Fibroblast of lung (primary cell): ENCODE results near the gene SCLT1. TPM values are rescaled to one million over a fixed set of nuclear protein-coding genes. Genes with fewer than 3 reads are reported as not detected.

Experiments
- DNase-seq, 2 donors: peaks; one replicate each; pipeline versions ENCODE4 v3.0.0 to v3.0.0-alpha.2; 2010; ENCODE audit warnings: low read depth in 2 of 2
- H2AFZ ChIP-seq: 2 replicates; pipeline ENCODE4 v1.5.1; 2012; ENCODE audit warnings: low read length, control low read depth, inconsistent platforms
- H3K27ac ChIP-seq: 2 replicates; pipeline ENCODE4 v1.5.1; 2011; ENCODE audit warnings: low read length, control low read depth; ENCODE audit not compliant: insufficient read depth
- H3K27me3 ChIP-seq: 2 replicates; pipeline ENCODE4 v1.5.1; 2011; ENCODE audit warnings: mild to moderate bottlenecking, low read length; ENCODE audit not compliant: control insufficient read depth, insufficient read depth
- H3K36me3 ChIP-seq: 2 replicates; pipeline ENCODE4 v1.5.1; 2011; ENCODE audit warnings: low read length; ENCODE audit not compliant: control insufficient read depth, insufficient read depth
- H3K4me1 ChIP-seq: 2 replicates; pipeline ENCODE4 v1.5.1; 2011; ENCODE audit warnings: low read length; ENCODE audit not compliant: control insufficient read depth, insufficient read depth; ENCODE audit errors: extremely low read depth
- H3K4me2 ChIP-seq: 2 replicates; pipeline ENCODE4 v1.5.1; 2011; ENCODE audit warnings: low read length, control low read depth; ENCODE audit not compliant: insufficient read depth; ENCODE audit errors: extremely low read depth
- H3K4me3 ChIP-seq, 4 experiments: fragments of 200-600 bp in 1 of 4; sonication (generic) in 1 of 4; replicated peaks in 1 of 4; 2 replicates each; pipeline ENCODE4 v1.5.1; 2011 to 2016; ENCODE audit warnings: low read length in 4 of 4, low read depth in 3 of 4, mild to moderate bottlenecking in 3 of 4, control low read depth in 2 of 4, inconsistent platforms in 1 of 4, mixed read lengths in 1 of 4; ENCODE audit not compliant: insufficient read depth in 1 of 4; ENCODE audit errors: control extremely low read depth in 1 of 4
- H3K79me2 ChIP-seq: 2 replicates; pipeline ENCODE4 v1.5.1; 2012; ENCODE audit warnings: mild to moderate bottlenecking, low read length, inconsistent platforms; ENCODE audit not compliant: control insufficient read depth, insufficient read depth
- H3K9ac ChIP-seq: 2 replicates; pipeline ENCODE4 v1.5.1; 2011; ENCODE audit warnings: mild to moderate bottlenecking, low read length, control low read depth; ENCODE audit not compliant: insufficient read depth
- H3K9me3 ChIP-seq: 2 replicates; pipeline ENCODE4 v1.5.1; 2012; ENCODE audit warnings: low read depth, low read length; ENCODE audit not compliant: control insufficient read depth, insufficient read depth
- H4K20me1 ChIP-seq: 2 replicates; pipeline ENCODE4 v1.5.1; 2011; ENCODE audit warnings: low read length; ENCODE audit not compliant: control insufficient read depth, insufficient read depth; ENCODE audit errors: extremely low read depth
- EZH2 ChIP-seq: IDR thresholded peaks from 2 replicates; pipeline ENCODE4 v1.5.1; 2012; ENCODE audit warnings: low read length, control low read depth, mild to moderate bottlenecking; ENCODE audit errors: missing control alignments
- polyA plus RNA-seq, 2 donors: library from polyadenylated mRNA; depleted of rRNA in 1 of 2; stranded (reverse) in 1 of 2; unstranded in 1 of 2; fragments of >200 nt; gene quantifications; 2 replicates each; pipeline ENCODE4 v1.2.1, GENCODE V29; 2011 to 2012; ENCODE audit warnings: missing spikeins in 1 of 2
- total RNA-seq: library from RNA; depleted of rRNA; stranded (reverse); fragments of >200 nt; gene quantifications from 2 replicates; pipeline ENCODE4 v1.2.1, GENCODE V29; 2014
- TF ChIP-seq, protein P1 (sequence below), 2 donors: IDR thresholded peaks in 1 of 2; conservative IDR thresholded peaks in 1 of 2; 1 replicate in 1 of 2; 2 replicates in 1 of 2; pipeline ENCODE4 v1.5.1; 2011 to 2012; ENCODE audit warnings: low read length in 2 of 2, control low read depth in 1 of 2, inconsistent platforms in 1 of 2, low read depth in 1 of 2, mild to moderate bottlenecking in 1 of 2

SCLT1 gene
- total and polyA plus RNA-seq, 2 donors (not counting 1 experiment from before 2014, with no cell fraction given), result 8.8 to 16.2 TPM

DNA sequence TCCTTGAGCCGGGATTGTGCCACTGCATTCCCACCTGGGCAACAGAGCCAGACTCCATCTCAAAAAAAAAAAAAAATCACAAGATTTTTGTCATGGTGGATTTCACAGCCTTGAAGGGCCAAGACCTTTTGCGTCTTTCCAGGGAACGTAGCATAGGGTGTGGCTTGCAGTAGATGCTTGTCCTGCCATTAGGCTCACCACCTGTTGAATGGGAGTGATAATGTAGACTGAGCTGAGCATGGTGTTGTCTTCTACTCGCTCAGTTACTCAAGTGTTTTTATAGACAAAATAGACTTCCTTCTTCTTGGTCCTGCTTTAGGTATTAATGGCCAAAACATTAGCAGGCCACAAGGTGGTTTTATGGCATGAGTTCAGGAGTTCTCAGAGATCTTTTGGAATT is 243.1 kb downstream of the SCLT1 start:
- Histone ChIP-seq H3K36me3 (peaks cover 40% of the 10 kb centered on the region), H3K4me2 (no peak overlapping the region), H3K9me3 (no peaks in the 10 kb centered on the region), H3K4me1 (peaks cover 5% of the 10 kb centered on the region), H3K27me3 (no peaks in the 10 kb centered on the region), H3K27ac (no peak overlapping the region), H3K4me3 (no peak overlapping the region), H3K79me2 (peaks cover 27% of the 10 kb centered on the region), H4K20me1 (no peaks in the 10 kb centered on the region), H2AFZ (no peak overlapping the region), H3K9ac (no peak overlapping the region)
- DNase-seq, result no peak
- TF ChIP-seq EZH2, result no peak
- TF ChIP-seq, protein P1, sequence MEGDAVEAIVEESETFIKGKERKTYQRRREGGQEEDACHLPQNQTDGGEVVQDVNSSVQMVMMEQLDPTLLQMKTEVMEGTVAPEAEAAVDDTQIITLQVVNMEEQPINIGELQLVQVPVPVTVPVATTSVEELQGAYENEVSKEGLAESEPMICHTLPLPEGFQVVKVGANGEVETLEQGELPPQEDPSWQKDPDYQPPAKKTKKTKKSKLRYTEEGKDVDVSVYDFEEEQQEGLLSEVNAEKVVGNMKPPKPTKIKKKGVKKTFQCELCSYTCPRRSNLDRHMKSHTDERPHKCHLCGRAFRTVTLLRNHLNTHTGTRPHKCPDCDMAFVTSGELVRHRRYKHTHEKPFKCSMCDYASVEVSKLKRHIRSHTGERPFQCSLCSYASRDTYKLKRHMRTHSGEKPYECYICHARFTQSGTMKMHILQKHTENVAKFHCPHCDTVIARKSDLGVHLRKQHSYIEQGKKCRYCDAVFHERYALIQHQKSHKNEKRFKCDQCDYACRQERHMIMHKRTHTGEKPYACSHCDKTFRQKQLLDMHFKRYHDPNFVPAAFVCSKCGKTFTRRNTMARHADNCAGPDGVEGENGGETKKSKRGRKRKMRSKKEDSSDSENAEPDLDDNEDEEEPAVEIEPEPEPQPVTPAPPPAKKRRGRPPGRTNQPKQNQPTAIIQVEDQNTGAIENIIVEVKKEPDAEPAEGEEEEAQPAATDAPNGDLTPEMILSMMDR (conservative IDR thresholded peaks at IDR 0.05 in 1 of 2, IDR thresholded peaks at IDR 0.05 in 1 of 2; ENCODE audit: low read depth in 1 of 2, low read length in 2 of 2), result no peak

DNA sequence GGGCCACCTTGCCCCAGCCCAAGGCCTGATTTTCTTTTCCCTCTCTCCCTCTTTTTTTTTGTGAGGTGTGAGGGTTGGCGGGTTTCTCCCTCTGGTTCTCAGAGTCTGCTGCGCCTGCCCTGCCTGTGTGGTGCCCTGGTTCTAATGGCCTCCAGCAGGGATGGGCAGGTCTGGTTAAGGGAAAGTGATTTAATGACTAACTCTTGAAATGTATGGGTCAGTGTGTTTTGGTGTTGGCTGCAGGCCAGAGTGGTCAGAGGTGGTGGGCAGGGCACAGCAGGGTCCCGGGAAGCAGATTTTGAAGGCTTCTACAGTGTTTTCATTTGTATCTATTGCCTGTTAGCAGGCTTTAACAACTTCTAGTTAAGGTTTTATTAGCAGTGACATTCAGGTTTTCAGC is 244.9 kb downstream of the SCLT1 start:
- Histone ChIP-seq H2AFZ (no peak overlapping the region), H3K4me3 (no peak overlapping the region), H4K20me1 (no peaks in the 10 kb centered on the region), H3K27ac (no peak overlapping the region), H3K9me3 (no peaks in the 10 kb centered on the region), H3K4me2 (no peak overlapping the region), H3K27me3 (no peaks in the 10 kb centered on the region), H3K9ac (no peak overlapping the region), H3K4me1 (peaks cover 6% of the 10 kb centered on the region), H3K36me3 (peaks cover 41% of the 10 kb centered on the region), H3K79me2 (peaks cover 31% of the 10 kb centered on the region)
- DNase-seq, result no peak
- TF ChIP-seq, protein P1 (conservative IDR thresholded peaks at IDR 0.05 in 1 of 2, IDR thresholded peaks at IDR 0.05 in 1 of 2; ENCODE audit: low read depth in 1 of 2, low read length in 2 of 2), result no peak
- TF ChIP-seq EZH2, result no peak

DNA sequence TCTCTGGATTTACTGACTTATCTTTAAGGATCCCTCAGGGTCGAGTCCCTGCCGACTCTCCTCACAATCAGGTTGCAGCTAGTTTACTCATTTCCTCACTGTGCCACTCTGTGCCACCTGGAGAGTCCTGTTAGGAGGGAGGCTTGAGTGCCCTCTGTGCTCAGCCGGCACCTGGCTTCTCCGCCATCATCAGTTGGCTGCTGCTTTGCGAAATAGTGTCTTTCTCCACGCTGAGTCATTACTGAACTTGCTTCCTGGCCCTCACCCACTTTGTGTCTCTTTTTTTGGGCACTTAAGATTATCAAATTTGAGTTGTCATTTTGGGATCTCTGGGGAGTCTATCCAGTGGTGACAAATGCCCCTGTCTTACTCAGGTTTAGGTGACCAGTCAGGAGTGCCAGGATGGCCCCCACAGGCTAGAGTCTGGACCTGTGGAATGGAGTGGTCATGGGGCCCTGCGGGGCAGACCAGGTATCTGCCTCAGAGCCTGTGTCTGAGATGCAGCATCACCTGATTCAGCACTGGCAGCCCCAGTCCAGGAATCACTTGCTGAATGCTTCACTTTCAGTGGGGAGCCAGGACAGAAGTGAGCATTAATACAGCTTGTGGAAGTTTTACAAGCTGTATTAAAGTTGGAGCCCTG is 246.1 kb downstream of the SCLT1 start:
- no peak overlapping the region for H3K9ac ChIP-seq
- no peaks in the 10 kb centered on the region for H4K20me1 ChIP-seq
- peaks cover 38% of the 10 kb centered on the region for H3K79me2 ChIP-seq
- no peak overlapping the region for H3K4me3 ChIP-seq
- no peak overlapping the region for H2AFZ ChIP-seq
- no peak overlapping the region for H3K4me2 ChIP-seq
- DNase-seq, result no peak
- peaks cover 6% of the 10 kb centered on the region for H3K4me1 ChIP-seq
- no peak overlapping the region for H3K27ac ChIP-seq
- no peaks in the 10 kb centered on the region for H3K27me3 ChIP-seq
- no peaks in the 10 kb centered on the region for H3K9me3 ChIP-seq
- TF ChIP-seq, protein P1 (conservative IDR thresholded peaks at IDR 0.05 in 1 of 2, IDR thresholded peaks at IDR 0.05 in 1 of 2; ENCODE audit: low read depth in 1 of 2, low read length in 2 of 2), result no peak
- no peak for TF ChIP-seq EZH2
- H3K36me3 ChIP-seq, result peaks cover 39% of the 10 kb centered on the region
